Measurements from ENCODE around the gene FBXW2. TPM values are rescaled to one million over a fixed set of nuclear protein-coding genes. Genes with fewer than 3 reads are reported as not detected.
"Not testable (repeated sequence)": the region's sequence is repeated elsewhere in the genome, so short reads cannot be mapped to it uniquely, and the experiment has no call there.

Gene FBXW2
- total and polyA plus RNA-seq, 8 donors = 47.9 to 93.4 (median 50.9) TPM

DNA sequence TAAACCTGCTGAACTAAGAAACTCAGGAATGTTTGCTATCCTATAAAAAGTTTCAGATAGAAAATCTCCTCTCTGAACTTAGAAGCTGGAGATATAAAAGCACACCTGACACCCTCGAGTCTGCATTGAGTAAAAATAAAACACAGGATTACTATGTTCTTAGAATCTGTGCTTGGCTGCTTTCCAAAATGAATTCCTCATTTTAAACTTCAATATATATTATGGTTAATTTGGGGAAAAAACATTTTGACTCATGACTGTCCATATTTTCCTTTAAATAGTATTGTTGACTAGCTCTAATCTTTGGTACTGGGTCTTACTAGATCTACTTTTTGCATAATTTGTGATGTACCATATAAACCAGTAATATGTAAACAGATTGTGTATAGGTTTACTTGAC is 36.7 kb downstream of the FBXW2 start:
- no peak for DNase-seq
- peak; percentile 34 for ATAC-seq
- Histone ChIP-seq H3K9me3 (no peaks in the 10 kb centered on the region), H3K4me1 (peaks cover 0 to 51% of the 10 kb centered on the region in 2 donors), H3K27me3 (no peaks in the 10 kb centered on the region), H3K36me3 (peaks cover 3 to 27% of the 10 kb centered on the region in 2 donors), H3K27ac (peak overlapping the region in 1 of 2 donors; percentile 81), H3K4me3 (no peak overlapping the region)
- TF ChIP-seq, protein P1, sequence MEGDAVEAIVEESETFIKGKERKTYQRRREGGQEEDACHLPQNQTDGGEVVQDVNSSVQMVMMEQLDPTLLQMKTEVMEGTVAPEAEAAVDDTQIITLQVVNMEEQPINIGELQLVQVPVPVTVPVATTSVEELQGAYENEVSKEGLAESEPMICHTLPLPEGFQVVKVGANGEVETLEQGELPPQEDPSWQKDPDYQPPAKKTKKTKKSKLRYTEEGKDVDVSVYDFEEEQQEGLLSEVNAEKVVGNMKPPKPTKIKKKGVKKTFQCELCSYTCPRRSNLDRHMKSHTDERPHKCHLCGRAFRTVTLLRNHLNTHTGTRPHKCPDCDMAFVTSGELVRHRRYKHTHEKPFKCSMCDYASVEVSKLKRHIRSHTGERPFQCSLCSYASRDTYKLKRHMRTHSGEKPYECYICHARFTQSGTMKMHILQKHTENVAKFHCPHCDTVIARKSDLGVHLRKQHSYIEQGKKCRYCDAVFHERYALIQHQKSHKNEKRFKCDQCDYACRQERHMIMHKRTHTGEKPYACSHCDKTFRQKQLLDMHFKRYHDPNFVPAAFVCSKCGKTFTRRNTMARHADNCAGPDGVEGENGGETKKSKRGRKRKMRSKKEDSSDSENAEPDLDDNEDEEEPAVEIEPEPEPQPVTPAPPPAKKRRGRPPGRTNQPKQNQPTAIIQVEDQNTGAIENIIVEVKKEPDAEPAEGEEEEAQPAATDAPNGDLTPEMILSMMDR (IDR thresholded peaks at IDR 0.05) = no peak
- intact Hi-C loops (cut with DNase I) = loop anchor here in 1 of 2 donors (10.0 kb wide), 1 partner anchor 308 kb away; no protein-coding TSS in a partner anchor

DNA sequence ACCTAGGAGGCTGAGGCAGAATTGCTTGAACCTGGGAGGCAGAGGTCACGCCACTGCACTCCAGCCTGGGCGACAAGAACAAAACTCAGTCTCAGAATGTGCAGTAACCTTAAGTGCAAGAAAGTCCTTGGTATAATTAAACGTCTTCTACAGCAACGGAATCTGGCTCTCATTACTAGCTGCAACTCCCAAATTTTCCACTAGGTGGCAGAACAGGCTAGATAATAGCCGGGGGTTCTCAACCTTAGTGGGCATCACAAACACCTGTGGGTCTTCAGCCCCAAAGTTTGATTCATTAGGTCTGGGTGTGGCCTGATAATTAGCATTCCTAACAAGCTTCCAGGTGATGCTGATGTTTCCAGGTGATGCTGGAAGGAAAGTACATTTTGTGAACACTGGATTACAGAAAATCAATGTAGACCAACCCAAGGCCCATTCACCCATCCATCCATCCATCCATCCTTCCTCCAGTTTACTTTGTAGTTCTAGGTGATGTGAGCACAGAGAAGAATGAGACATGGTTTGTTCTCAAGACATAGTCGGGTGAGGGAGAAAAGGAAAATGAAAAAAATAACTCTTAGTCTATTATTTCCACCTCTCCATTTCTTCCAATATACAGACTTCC is 37.3 kb downstream of the FBXW2 start:
- Histone ChIP-seq H3K27ac (peak overlapping the region in 1 of 2 donors; percentile 81), H3K4me1 (peaks cover 0 to 48% of the 10 kb centered on the region in 2 donors), H3K36me3 (peaks cover 3 to 21% of the 10 kb centered on the region in 2 donors), H3K9me3 (no peaks in the 10 kb centered on the region), H3K27me3 (no peaks in the 10 kb centered on the region), H3K4me3 (no peak overlapping the region)
- DNase-seq (peak in 2 of 4 donors; percentile 40 to 63), ATAC-seq (peak; percentile 91)
- intact Hi-C loops (cut with DNase I) = loop anchor here in 1 of 2 donors (10.0 kb wide), 1 partner anchor 309 kb away; no protein-coding TSS in a partner anchor
- TF ChIP-seq, protein P1 (IDR thresholded peaks at IDR 0.05) = peak; percentile 88 to 89

DNA sequence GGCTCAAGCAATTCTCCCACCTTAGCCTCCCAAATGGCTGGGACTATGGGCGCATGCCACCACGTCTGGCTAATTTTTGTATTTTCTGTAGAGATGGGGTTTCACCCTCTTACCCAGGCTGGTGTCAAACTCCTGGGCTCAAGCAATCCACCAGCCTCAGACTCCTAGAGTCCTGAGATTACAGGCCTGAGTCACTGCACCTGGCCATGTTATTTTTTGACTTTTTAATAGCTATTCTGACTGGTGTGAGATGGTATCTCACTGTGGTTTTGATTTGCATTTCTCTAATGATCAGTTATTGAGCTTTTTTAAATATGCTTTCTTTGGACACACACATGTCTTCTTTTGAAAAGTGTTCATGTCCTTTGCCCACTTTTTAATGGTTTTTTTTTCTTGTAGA is 38.2 kb downstream of the FBXW2 start:
- Histone ChIP-seq H3K36me3 (peaks cover 3 to 12% of the 10 kb centered on the region in 2 donors), H3K27me3 (no peaks in the 10 kb centered on the region), H3K4me1 (peaks cover 0 to 45% of the 10 kb centered on the region in 2 donors), H3K4me3 (no peak overlapping the region), H3K27ac (no peak overlapping the region), H3K9me3 (no peaks in the 10 kb centered on the region)
- intact Hi-C loops (cut with DNase I) = loop anchor here in 1 of 2 donors (10.0 kb wide), 1 partner anchor 310 kb away; no protein-coding TSS in a partner anchor
- TF ChIP-seq, protein P1 (IDR thresholded peaks at IDR 0.05) = no peak
- ATAC-seq (no peak), DNase-seq (no peak)

DNA sequence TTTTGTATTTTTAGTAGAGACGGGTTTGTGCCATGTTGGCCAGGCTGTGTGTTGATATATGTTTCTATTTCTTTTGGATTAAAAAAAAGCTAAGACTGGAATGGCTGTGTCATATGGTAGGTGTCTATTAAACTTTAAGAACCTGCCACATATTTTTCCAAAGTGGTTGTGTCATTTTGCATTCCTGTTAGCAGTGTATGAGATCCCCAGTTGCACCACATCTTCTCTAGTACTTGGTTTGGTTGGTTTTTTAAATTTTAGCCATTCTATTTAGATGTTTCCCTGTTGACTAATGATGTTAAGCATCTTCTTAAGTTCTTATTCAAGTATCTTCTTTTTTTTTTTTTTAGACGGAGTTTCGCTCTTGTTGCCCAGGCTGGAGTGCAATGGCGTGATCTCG is 42.8 kb downstream of the FBXW2 start:
- TF ChIP-seq, protein P1 (IDR thresholded peaks at IDR 0.05) = no peak

DNA sequence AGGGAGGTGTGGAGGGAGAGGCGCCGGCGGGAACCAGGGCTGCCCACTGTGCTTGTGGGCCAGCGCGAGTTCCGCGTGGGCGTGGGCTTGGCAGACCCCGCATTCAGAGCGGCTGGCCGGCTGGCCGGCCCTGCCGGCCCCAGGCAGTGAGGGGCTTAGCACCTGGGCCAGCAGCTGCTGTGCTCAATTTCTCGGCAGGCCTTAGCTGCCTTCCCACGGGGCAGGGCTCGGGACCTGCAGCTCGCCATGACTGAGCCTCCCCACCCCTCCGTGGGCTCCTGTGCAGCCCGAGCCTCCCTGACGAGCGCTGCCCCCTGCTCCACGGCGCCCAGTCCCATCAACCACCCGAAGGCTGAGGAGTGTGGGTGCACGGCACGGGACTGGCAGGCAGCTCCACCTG is 46.9 kb downstream of the FBXW2 start:
- DNase-seq; H3K4me3 ChIP-seq; H3K9me3 ChIP-seq; intact Hi-C loops (cut with DNase I); H3K27ac ChIP-seq; ATAC-seq; H3K36me3 ChIP-seq; H3K4me1 ChIP-seq; H3K27me3 ChIP-seq: not testable (repeated sequence)

More for the DNA sequence above, 42.8 kb downstream of the FBXW2 start:
- no peaks in the 10 kb centered on the region for H3K27me3 ChIP-seq
- H3K4me3 ChIP-seq = no peak overlapping the region
- H3K9me3 ChIP-seq = no peaks in the 10 kb centered on the region
- H3K36me3 ChIP-seq = no peaks in the 10 kb centered on the region
- peaks cover 0 to 3% of the 10 kb centered on the region in 2 donors for H3K4me1 ChIP-seq
- ATAC-seq (no peak), DNase-seq (no peak)
- intact Hi-C loops (cut with DNase I) = loop anchor here in 1 of 2 donors (10.0 kb wide), 1 partner anchor 314 kb away; no protein-coding TSS in a partner anchor
- no peak overlapping the region for H3K27ac ChIP-seq

Data from left lung (tissue), 10 donors.